BLaER1 (cell line): ENCODE results near the gene PBXIP1.

Source experiments
- H3K27ac ChIP-seq: shearing (Covaris generic); formaldehyde crosslinking; 2 replicates; pipeline ENCODE4 v1.8.1; 2022
- H3K27me3 ChIP-seq: shearing (Covaris generic); formaldehyde crosslinking; 2 replicates; pipeline ENCODE4 v1.8.1; 2022
- H3K36me3 ChIP-seq: shearing (Covaris generic); formaldehyde crosslinking; 2 replicates; pipeline ENCODE4 v1.8.1; 2022
- H3K4me1 ChIP-seq: shearing (Covaris generic); formaldehyde crosslinking; 2 replicates; pipeline ENCODE4 v1.8.1; 2022
- H3K4me2 ChIP-seq: shearing (Covaris generic); formaldehyde crosslinking; 2 replicates; pipeline ENCODE4 v1.8.1; 2022
- H3K4me3 ChIP-seq: shearing (Covaris generic); formaldehyde crosslinking; 2 replicates; pipeline ENCODE4 v1.8.1; 2022
- H3K9ac ChIP-seq: shearing (Covaris generic); formaldehyde crosslinking; 2 replicates; pipeline ENCODE4 v1.8.1; 2022
- H3K9me3 ChIP-seq: shearing (Covaris generic); formaldehyde crosslinking; 2 replicates; pipeline ENCODE4 v1.8.1; 2022
- H4K20me1 ChIP-seq: shearing (Covaris generic); formaldehyde crosslinking; 2 replicates; pipeline ENCODE4 v1.8.1; 2022
- Cebpa-rat ChIP-seq: shearing (Covaris generic); IDR thresholded peaks from 2 replicates; pipeline ENCODE4 v1.8.1; 2022

The PBXIP1 gene

GRCh38 chr1:154955718-154956543, at the start of gene PBXIP1:
Gene PBXIP1 (minus strand): TSS chr1:154956099. CDS start chr1:154953721, 2,378 bp downstream.
- peaks cover 88% of the 10 kb centered on the region for H3K4me1 ChIP-seq
- peak within 1 kb of the TSS; percentile 92 for H3K27ac ChIP-seq
- peak within 1 kb of the TSS; percentile 75 for H3K4me3 ChIP-seq
- TF ChIP-seq Cebpa-rat: no peak
- peak within 1 kb of the TSS; percentile 99 for H3K4me2 ChIP-seq
- H4K20me1 ChIP-seq: peaks cover 48% of the 10 kb centered on the region
- H3K9me3 ChIP-seq: no peaks in the 10 kb centered on the region
- H3K9ac ChIP-seq: peak within 1 kb of the TSS; percentile 86
- peaks cover 37% of the 10 kb centered on the region for H3K36me3 ChIP-seq
- H3K27me3 ChIP-seq: no peaks in the 10 kb centered on the region

DNA sequence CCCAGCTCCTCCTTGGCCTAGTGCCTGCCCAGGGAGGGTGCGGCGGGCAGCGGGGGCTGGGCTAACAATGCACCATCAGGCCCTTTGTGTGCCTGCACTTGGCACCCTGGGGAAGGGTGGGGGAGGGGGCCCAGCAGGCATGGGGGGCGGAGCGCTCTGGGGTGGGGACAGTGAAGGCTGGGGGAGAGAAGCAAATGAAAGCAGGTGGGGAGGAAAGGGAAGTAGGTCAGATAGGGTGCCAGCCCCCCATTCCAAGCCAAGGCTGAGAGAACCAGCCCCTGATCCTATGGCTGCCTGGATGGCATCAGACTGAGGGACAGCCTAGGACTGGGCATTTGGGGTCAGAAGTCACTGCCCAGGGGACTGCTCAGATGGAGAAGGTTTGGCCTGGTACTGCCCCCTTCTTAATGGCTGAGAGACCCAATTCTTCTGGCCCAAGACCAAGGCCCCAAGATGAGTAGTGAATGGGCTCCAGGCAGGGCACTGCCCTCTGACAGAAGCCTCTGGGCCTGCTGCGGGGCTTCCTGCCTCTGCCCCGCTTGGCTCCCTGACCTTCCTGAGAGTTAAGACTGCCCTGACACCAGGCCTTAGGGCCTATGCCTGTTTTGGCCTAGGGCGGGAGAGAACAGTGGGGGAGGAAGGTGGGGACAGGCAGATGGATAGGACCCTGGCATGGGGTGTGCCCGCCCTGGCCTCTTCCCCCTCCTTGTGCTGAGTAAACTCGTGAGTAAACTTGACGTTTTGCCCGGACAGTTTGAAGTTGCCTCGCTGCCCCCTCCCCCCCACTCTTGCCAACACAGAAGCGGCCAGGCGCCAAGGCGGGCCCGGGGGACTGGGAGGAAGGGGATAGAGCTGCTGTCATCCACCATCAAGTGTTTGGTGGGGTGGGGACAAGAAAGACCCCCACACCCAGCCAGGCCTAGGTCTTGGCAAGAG, 49.4 kb upstream of the PBXIP1 start:
- TF ChIP-seq Cebpa-rat: no peak
- no peaks in the 10 kb centered on the region for H3K36me3 ChIP-seq
- H4K20me1 ChIP-seq: peaks cover 16% of the 10 kb centered on the region; the same call in 1 of the 2 replicates
- H3K4me2 ChIP-seq: peak overlapping the region; percentile 100
- peak overlapping the region; percentile 95 for H3K9ac ChIP-seq
- H3K27me3 ChIP-seq: no peaks in the 10 kb centered on the region
- H3K9me3 ChIP-seq: no peaks in the 10 kb centered on the region
- peaks cover 63% of the 10 kb centered on the region for H3K4me1 ChIP-seq
- peak overlapping the region; percentile 95 for H3K4me3 ChIP-seq
- H3K27ac ChIP-seq: peak overlapping the region; percentile 98

- Histone ChIP-seq H3K9ac (peak overlapping the region; percentile 95), H3K4me1 (peaks cover 58% of the 10 kb centered on the region), H3K27ac (peak overlapping the region; percentile 98), H3K4me2 (peak overlapping the region; percentile 100), H3K36me3 (no peaks in the 10 kb centered on the region), H3K4me3 (peak overlapping the region; percentile 95), H4K20me1 (peaks cover 16% of the 10 kb centered on the region; the same call in 1 of the 2 replicates), H3K27me3 (no peaks in the 10 kb centered on the region), H3K9me3 (no peaks in the 10 kb centered on the region)
- TF ChIP-seq Cebpa-rat: no peak
Measured at GRCh38 chr1:155004352-155005075, 48.6 kb upstream of the PBXIP1 start.

GRCh38 chr1:155003766-155004351, 48.0 kb upstream of the PBXIP1 start:
- Histone ChIP-seq H3K4me1 (peaks cover 54% of the 10 kb centered on the region), H3K9me3 (no peaks in the 10 kb centered on the region), H3K27me3 (no peaks in the 10 kb centered on the region), H3K27ac (peak overlapping the region; percentile 98), H4K20me1 (peaks cover 16% of the 10 kb centered on the region; the same call in 1 of the 2 replicates), H3K4me2 (peak overlapping the region; percentile 100), H3K9ac (peak overlapping the region; percentile 95), H3K4me3 (peak overlapping the region; percentile 95), H3K36me3 (no peaks in the 10 kb centered on the region)
- TF ChIP-seq Cebpa-rat: no peak

DNA sequence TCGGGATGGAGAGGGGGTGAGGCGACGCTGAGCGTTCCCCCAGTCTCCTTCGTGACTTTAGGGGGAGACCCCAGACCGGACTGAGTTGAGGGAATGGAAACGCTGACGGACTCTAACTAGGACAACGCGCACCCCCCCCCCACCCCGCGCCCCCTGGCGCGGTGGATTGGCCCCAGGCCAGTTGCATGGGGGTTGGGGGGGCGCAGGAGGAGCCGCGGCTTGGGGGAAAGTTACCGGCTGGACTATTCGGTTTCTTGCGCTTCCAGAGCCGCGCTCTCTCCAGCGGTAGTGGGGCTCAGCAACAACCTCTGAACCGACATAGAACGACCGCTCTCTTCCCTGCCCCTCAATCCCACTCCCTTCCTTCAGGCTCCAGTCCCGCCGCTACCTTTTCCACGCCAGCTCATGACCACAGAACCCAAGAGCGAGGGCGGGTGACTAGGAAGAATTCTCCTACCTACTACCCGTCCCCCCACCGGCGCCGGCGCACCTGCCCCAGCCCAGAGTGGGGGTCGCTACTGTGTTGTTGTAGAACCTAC, 47.4 kb upstream of the PBXIP1 start:
- no peaks in the 10 kb centered on the region for H3K27me3 ChIP-seq
- no peak for TF ChIP-seq Cebpa-rat
- H4K20me1 ChIP-seq: peaks cover 14% of the 10 kb centered on the region; the same call in 1 of the 2 replicates
- H3K9ac ChIP-seq: peak overlapping the region; percentile 95
- H3K4me3 ChIP-seq: peak overlapping the region; percentile 95
- H3K4me2 ChIP-seq: peak overlapping the region; percentile 100
- H3K36me3 ChIP-seq: no peaks in the 10 kb centered on the region
- peaks cover 54% of the 10 kb centered on the region for H3K4me1 ChIP-seq
- peak overlapping the region; percentile 98 for H3K27ac ChIP-seq
- no peaks in the 10 kb centered on the region for H3K9me3 ChIP-seq

GRCh38 chr1:155002464-155003226, 46.7 kb upstream of the PBXIP1 start, which contains the start of gene ZBTB7B:
Gene ZBTB7B (plus strand): TSS chr1:155002802. CDS start chr1:155014661, 11,859 bp downstream.
- TF ChIP-seq Cebpa-rat: no peak
- peak within 1 kb of the TSS; percentile 98 for H3K27ac ChIP-seq

GRCh38 chr1:155001675-155002463, 46.0 kb upstream of the PBXIP1 start:
- Histone ChIP-seq H3K4me2 (peak overlapping the region; percentile 84), H3K4me1 (peaks cover 54% of the 10 kb centered on the region), H3K27ac (peak overlapping the region; percentile 90), H3K36me3 (no peaks in the 10 kb centered on the region), H4K20me1 (no peaks in the 10 kb centered on the region; the same call in 1 of the 2 replicates), H3K9ac (peak overlapping the region; percentile 86), H3K27me3 (no peaks in the 10 kb centered on the region), H3K4me3 (peak overlapping the region; percentile 95), H3K9me3 (no peaks in the 10 kb centered on the region)
- TF ChIP-seq Cebpa-rat: no peak

More at GRCh38 chr1:155002464-155003226, 46.7 kb upstream of the PBXIP1 start, which contains the start of gene ZBTB7B:
- H3K4me2 ChIP-seq: peak within 1 kb of the TSS; percentile 100
- H3K4me3 ChIP-seq: peak within 1 kb of the TSS; percentile 95
- no peaks in the 10 kb centered on the region for H3K9me3 ChIP-seq
- peak within 1 kb of the TSS; percentile 95 for H3K9ac ChIP-seq
- peaks cover 8% of the 10 kb centered on the region; the same call in 1 of the 2 replicates for H4K20me1 ChIP-seq
- H3K27me3 ChIP-seq: no peaks in the 10 kb centered on the region
- H3K36me3 ChIP-seq: no peaks in the 10 kb centered on the region
- peaks cover 54% of the 10 kb centered on the region for H3K4me1 ChIP-seq

- TF ChIP-seq Cebpa-rat: no peak
- H3K36me3 ChIP-seq: no peaks in the 10 kb centered on the region
- no peaks in the 10 kb centered on the region for H3K9me3 ChIP-seq
- H3K9ac ChIP-seq: peak overlapping the region; percentile 86
- H3K27ac ChIP-seq: peak overlapping the region; percentile 90
- H3K4me1 ChIP-seq: peaks cover 54% of the 10 kb centered on the region
- peak overlapping the region; percentile 95 for H3K4me3 ChIP-seq
- no peaks in the 10 kb centered on the region for H3K27me3 ChIP-seq
- H3K4me2 ChIP-seq: peak overlapping the region; percentile 84
- H4K20me1 ChIP-seq: no peaks in the 10 kb centered on the region
Measured at GRCh38 chr1:155001425-155001674, 45.5 kb upstream of the PBXIP1 start.
